Duodenal mucosa (tissue), 2 donors: ENCODE results near the gene GNAI3.

Experiments used
- H3K27ac ChIP-seq: one replicate; pipeline ENCODE4 v1.7.0; 2013; ENCODE audit warnings: low read depth, low read length
- H3K27me3 ChIP-seq, 2 donors: one replicate each; pipeline ENCODE4 v1.7.0; 2013; ENCODE audit warnings: low read length in 2 of 2, control low read depth in 1 of 2; ENCODE audit not compliant: insufficient read depth in 2 of 2, control insufficient read depth in 1 of 2
- H3K36me3 ChIP-seq, 2 donors: one replicate each; pipeline ENCODE4 v1.7.0; 2013; ENCODE audit warnings: low read length in 2 of 2, control low read depth in 1 of 2; ENCODE audit not compliant: insufficient read depth in 2 of 2, control insufficient read depth in 1 of 2
- H3K4me1 ChIP-seq, 2 donors: one replicate each; pipeline ENCODE4 v1.7.0; 2013; ENCODE audit warnings: low read length in 2 of 2, control low read depth in 1 of 2; ENCODE audit not compliant: insufficient read depth in 2 of 2, control insufficient read depth in 1 of 2
- H3K4me3 ChIP-seq, 2 donors: one replicate each; pipeline ENCODE4 v1.7.0; 2013; ENCODE audit warnings: low read length in 2 of 2, low read depth in 1 of 2
- H3K9ac ChIP-seq, 2 donors: one replicate each; pipeline ENCODE4 v1.7.0; 2013; ENCODE audit warnings: low read length in 2 of 2, low read depth in 1 of 2
- H3K9me3 ChIP-seq, 2 donors: one replicate each; pipeline ENCODE4 v1.7.0; 2013; ENCODE audit warnings: low read length in 2 of 2, control low read depth in 1 of 2; ENCODE audit not compliant: control insufficient read depth in 1 of 2

The GNAI3 gene

GRCh38 chr1:109535481-109535880 is 12.9 kb upstream of the GNAI3 start:
- peaks cover 11 to 13% of the 10 kb centered on the region in 2 donors for H3K4me1 ChIP-seq
- no peak overlapping the region for H3K27ac ChIP-seq
- H3K9me3 ChIP-seq, result no peaks in the 10 kb centered on the region
- no peak overlapping the region for H3K4me3 ChIP-seq
- no peaks in the 10 kb centered on the region for H3K36me3 ChIP-seq
- no peaks in the 10 kb centered on the region for H3K27me3 ChIP-seq
- H3K9ac ChIP-seq, result no peak overlapping the region

GRCh38 chr1:109535971-109536491 is 12.4 kb upstream of the GNAI3 start:
- no peak overlapping the region for H3K4me3 ChIP-seq

GRCh38 chr1:109537450-109538178 is 10.8 kb upstream of the GNAI3 start:
- Histone ChIP-seq H3K27me3 (no peaks in the 10 kb centered on the region), H3K4me3 (no peak overlapping the region), H3K27ac (no peak overlapping the region), H3K36me3 (no peaks in the 10 kb centered on the region), H3K9me3 (no peaks in the 10 kb centered on the region), H3K4me1 (peaks cover 4% of the 10 kb centered on the region in 2 donors), H3K9ac (no peak overlapping the region)

More at GRCh38 chr1:109535971-109536491, 12.4 kb upstream of the GNAI3 start:
- Histone ChIP-seq H3K36me3 (no peaks in the 10 kb centered on the region), H3K27ac (no peak overlapping the region), H3K9ac (no peak overlapping the region), H3K4me1 (peaks cover 8 to 11% of the 10 kb centered on the region in 2 donors), H3K9me3 (no peaks in the 10 kb centered on the region), H3K27me3 (no peaks in the 10 kb centered on the region)

DNA sequence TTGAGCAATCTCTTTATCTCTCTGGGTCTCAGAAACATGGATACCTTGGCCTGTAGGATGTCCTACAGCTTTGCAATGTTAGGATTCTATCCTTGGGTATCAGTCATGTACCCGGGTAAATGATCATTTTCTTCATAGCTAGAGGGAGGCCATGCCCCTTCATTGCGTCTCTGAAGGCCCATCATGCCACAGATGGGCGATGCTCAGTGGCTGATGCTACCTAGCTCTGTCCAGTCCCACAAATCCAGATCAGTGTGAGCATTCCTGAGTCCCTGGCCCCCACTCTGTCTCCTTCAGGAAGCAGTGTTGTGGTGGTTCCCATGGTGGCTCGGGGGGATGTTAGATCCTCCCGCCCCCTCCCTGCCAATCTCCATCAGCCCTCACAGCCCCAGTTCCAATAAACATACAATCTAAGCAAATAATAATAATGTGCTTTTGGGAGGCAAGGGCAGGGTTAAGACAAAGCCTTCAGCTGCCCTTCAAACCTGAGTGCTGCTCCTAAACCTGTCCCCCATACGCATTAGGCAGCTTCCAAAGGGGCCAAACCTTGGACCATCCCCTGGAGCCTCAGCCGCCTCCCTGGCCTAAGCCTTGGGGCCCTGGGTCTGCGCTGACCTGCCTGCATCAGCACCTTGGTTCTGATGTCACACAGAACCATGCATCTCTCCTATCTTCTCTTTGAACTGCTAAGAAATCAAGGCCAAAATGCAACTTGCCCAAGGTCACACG is 9.4 kb upstream of the GNAI3 start:
- no peaks in the 10 kb centered on the region for H3K36me3 ChIP-seq
- no peak overlapping the region for H3K27ac ChIP-seq
- no peak overlapping the region for H3K9ac ChIP-seq
- H3K4me1 ChIP-seq, result peaks cover 0 to under 1% of the 10 kb centered on the region in 2 donors
- H3K4me3 ChIP-seq, result no peak overlapping the region
- no peaks in the 10 kb centered on the region for H3K27me3 ChIP-seq
- H3K9me3 ChIP-seq, result no peaks in the 10 kb centered on the region

DNA sequence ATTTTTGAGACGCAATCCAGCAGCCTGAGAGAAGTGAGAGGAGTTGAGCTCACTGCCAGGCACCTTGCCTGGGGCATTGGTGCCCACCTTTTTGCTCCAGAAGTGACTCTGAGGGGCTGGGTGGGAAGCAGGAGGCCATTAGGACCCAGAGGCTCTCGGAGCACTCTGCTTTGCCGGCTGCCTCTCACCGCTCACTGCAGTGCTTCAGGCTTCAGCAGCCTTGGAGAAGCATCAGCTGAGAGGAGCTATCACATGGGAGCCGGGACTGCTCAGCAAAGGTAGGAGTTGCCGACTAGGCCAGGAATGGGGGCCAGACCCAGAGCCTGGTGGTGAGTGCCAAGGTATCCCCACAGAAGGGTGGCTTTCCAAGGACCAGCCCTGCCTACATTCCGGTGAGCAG is 8.7 kb upstream of the GNAI3 start, which contains the start of gene GPR61:
GPR61 (plus strand) TSS at position 197 of the 400 bp plus-strand sequence. CDS start 3,151 bp downstream, outside the sequence.
- Histone ChIP-seq H3K27me3 (no peaks in the 10 kb centered on the region), H3K36me3 (no peaks in the 10 kb centered on the region), H3K4me1 (peaks cover 4 to 7% of the 10 kb centered on the region in 2 donors), H3K9ac (no peak within 1 kb of the TSS), H3K27ac (no peak within 1 kb of the TSS), H3K4me3 (no peak within 1 kb of the TSS), H3K9me3 (no peaks in the 10 kb centered on the region)

DNA sequence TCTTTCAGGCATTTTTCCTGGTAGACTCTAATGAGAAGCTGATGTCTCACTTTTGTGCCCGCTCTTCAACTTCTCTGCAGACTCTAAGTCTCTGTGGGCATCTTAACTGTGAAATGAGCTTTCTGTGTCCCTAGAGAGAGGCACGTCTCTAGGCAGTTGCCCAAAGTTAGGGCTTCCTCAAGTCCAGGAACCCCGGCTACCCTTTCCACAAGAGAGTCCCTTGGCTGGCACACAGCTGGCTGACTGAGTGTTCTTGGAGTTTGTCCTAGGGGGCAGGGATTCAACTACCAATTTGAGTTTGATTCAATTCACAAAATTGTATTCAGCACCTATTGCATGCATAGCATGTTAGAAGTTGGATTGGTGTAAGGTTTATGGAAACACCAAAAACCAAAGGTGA is 7.3 kb upstream of the GNAI3 start:
- no peaks in the 10 kb centered on the region for H3K36me3 ChIP-seq

GRCh38 chr1:109542657-109543056 is 5.8 kb upstream of the GNAI3 start:
- H3K4me3 ChIP-seq, result no peak overlapping the region
- H3K9ac ChIP-seq, result no peak overlapping the region
- no peaks in the 10 kb centered on the region for H3K36me3 ChIP-seq
- H3K27me3 ChIP-seq, result no peaks in the 10 kb centered on the region
- H3K27ac ChIP-seq, result no peak overlapping the region
- H3K4me1 ChIP-seq, result peaks cover 13 to 26% of the 10 kb centered on the region in 2 donors
- H3K9me3 ChIP-seq, result no peaks in the 10 kb centered on the region

More for the DNA sequence above, 7.3 kb upstream of the GNAI3 start:
- Histone ChIP-seq H3K27me3 (no peaks in the 10 kb centered on the region), H3K4me3 (no peak overlapping the region), H3K4me1 (peaks cover 4 to 10% of the 10 kb centered on the region in 2 donors), H3K9ac (no peak overlapping the region), H3K9me3 (no peaks in the 10 kb centered on the region), H3K27ac (no peak overlapping the region)

- H3K27me3 ChIP-seq, result no peaks in the 10 kb centered on the region
- H3K4me1 ChIP-seq, result peaks cover 13 to 27% of the 10 kb centered on the region in 2 donors
- no peaks in the 10 kb centered on the region for H3K36me3 ChIP-seq
- no peak overlapping the region for H3K4me3 ChIP-seq
- H3K9ac ChIP-seq, result no peak overlapping the region
- H3K27ac ChIP-seq, result no peak overlapping the region
- no peaks in the 10 kb centered on the region for H3K9me3 ChIP-seq
Measured at GRCh38 chr1:109543283-109543987, 5.0 kb upstream of the GNAI3 start.

GRCh38 chr1:109543988-109544735 is 4.3 kb upstream of the GNAI3 start:
- no peaks in the 10 kb centered on the region for H3K9me3 ChIP-seq
- H3K9ac ChIP-seq, result no peak overlapping the region
- peaks cover 13 to 29% of the 10 kb centered on the region in 2 donors for H3K4me1 ChIP-seq
- no peaks in the 10 kb centered on the region for H3K36me3 ChIP-seq
- H3K27me3 ChIP-seq, result no peaks in the 10 kb centered on the region
- no peak overlapping the region for H3K27ac ChIP-seq
- no peak overlapping the region for H3K4me3 ChIP-seq
